ENCODE data around the gene DFFB. TPM values are rescaled to one million over a fixed set of nuclear protein-coding genes. Genes with fewer than 3 reads are reported as not detected.

The DFFB gene
- total RNA-seq, 1 experiment from 2014 or later: 17.1 TPM

DNA sequence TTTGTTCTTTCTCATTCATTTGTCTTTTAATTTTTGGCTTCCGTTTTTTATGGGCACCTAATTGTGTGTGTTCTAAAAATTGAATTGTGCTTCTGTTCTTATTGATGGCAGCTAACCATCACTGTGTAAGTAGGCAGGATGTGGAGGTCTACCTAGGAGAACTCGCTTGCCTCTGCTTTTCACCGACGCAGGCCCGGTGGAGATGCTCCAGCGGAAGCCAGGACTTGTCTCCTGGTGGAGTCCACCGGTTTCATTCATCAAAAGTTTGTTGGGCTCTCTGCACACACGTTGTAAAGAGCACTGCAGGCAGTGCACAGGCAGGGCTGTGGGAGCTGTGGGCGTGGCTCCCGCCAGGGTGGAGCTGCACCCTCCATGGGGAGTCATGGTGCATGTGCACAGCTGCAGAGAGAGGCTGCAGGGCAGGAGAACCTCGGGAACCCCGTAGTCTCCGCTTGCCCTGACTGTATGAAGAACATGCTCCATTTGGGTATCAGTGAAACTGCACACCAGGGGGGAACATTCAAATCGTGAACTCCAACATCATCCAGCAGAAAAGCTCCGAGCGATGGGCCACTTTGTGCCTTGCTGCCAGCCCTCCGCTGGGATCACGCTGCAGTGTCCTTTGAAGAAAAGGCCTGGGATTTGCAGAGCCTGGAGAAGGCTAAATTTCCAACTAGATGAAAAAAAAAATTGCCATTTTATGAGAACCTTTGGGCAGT lies 48.8 kb downstream of the DFFB start:
- ATAC-seq (no peak), DNase-seq (no peak)
- H3K9ac ChIP-seq (ENCODE audit: low read length): no peak overlapping the region
- H3K9me3 ChIP-seq (ENCODE audit: low read length): no peaks in the 10 kb centered on the region
- no peak overlapping the region for H3K27ac ChIP-seq (ENCODE audit: low read length)
- ChIA-PET CTCF (no interaction called here), POLR2A (ENCODE audit: unreplicated experiment) (no interaction called here)
- intact Hi-C loops (cut with micrococcal nuclease): loop anchor here (10.0 kb wide), 1 partner anchor 749 kb away; the partner anchor contains the start of gene AJAP1
- H3F3A ChIP-seq (ENCODE audit: low read length, unreplicated experiment): no peaks in the 10 kb centered on the region
- BruUV-seq (replicated peaks): no TSS peak
- H3K4me2 ChIP-seq (ENCODE audit: low read length): no peak overlapping the region
- H3K9me2 ChIP-seq (replicated peaks; ENCODE audit: low read length): no peaks in the 10 kb centered on the region
- no peaks in the 10 kb centered on the region for H3K79me2 ChIP-seq (ENCODE audit: low read length)
- TF ChIP-seq EZH2phosphoT487 (IDR thresholded peaks at IDR 0.05; ENCODE audit: borderline replicate concordance, low read length): no peak
- TF ChIP-seq, protein P1, sequence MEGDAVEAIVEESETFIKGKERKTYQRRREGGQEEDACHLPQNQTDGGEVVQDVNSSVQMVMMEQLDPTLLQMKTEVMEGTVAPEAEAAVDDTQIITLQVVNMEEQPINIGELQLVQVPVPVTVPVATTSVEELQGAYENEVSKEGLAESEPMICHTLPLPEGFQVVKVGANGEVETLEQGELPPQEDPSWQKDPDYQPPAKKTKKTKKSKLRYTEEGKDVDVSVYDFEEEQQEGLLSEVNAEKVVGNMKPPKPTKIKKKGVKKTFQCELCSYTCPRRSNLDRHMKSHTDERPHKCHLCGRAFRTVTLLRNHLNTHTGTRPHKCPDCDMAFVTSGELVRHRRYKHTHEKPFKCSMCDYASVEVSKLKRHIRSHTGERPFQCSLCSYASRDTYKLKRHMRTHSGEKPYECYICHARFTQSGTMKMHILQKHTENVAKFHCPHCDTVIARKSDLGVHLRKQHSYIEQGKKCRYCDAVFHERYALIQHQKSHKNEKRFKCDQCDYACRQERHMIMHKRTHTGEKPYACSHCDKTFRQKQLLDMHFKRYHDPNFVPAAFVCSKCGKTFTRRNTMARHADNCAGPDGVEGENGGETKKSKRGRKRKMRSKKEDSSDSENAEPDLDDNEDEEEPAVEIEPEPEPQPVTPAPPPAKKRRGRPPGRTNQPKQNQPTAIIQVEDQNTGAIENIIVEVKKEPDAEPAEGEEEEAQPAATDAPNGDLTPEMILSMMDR (conservative IDR thresholded peaks at IDR 0.05; ENCODE audit: low read depth, low read length): no peak
- no peak for TF ChIP-seq EZH2 (IDR thresholded peaks at IDR 0.05; ENCODE audit: low read length, unreplicated experiment)
- no peak overlapping the region for H3K4me3 ChIP-seq (ENCODE audit: low read length)
- peaks cover 10% of the 10 kb centered on the region; the same call in 1 of the 2 replicates for H3K27me3 ChIP-seq (ENCODE audit: low read length)
- peaks cover 3% of the 10 kb centered on the region; the same call in 1 of the 2 replicates for H3K4me1 ChIP-seq (ENCODE audit: insufficient read depth, low read length)
- H3K36me3 ChIP-seq (ENCODE audit: low read depth, low read length): no peaks in the 10 kb centered on the region
- no peaks in the 10 kb centered on the region for H4K20me1 ChIP-seq (ENCODE audit: low read length)
- no peak overlapping the region for H2AFZ ChIP-seq (ENCODE audit: low read length)

DNA sequence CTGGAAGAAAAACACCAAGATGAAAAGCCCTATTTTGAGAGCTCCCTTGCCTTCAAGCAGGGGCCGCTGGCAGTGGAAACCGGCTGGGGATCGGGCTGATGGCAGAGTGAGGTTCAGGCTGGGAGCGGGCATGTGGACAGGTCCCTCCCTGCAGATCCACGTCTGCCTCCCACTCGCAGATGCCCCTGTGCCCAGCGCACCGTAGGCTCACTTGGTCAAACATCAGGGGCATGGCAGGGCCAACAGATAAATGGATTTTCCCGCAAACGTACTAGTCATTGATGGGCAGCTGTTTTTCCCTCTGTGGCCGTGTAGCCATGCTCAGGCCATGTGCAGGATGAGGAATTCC lies 49.4 kb downstream of the DFFB start:
- no peak overlapping the region for H3K4me2 ChIP-seq (ENCODE audit: low read length)
- H2AFZ ChIP-seq (ENCODE audit: low read length): no peak overlapping the region
- TF ChIP-seq, protein P1 (conservative IDR thresholded peaks at IDR 0.05; ENCODE audit: low read depth, low read length): no peak
- TF ChIP-seq EZH2phosphoT487 (IDR thresholded peaks at IDR 0.05; ENCODE audit: borderline replicate concordance, low read length): no peak
- TF ChIP-seq EZH2 (IDR thresholded peaks at IDR 0.05; ENCODE audit: low read length, unreplicated experiment): no peak
- H4K20me1 ChIP-seq (ENCODE audit: low read length): no peaks in the 10 kb centered on the region
- intact Hi-C loops (cut with micrococcal nuclease): loop anchor here (10.0 kb wide), 1 partner anchor 748 kb away; the partner anchor contains the start of gene AJAP1
- no peaks in the 10 kb centered on the region for H3K79me2 ChIP-seq (ENCODE audit: low read length)
- no peaks in the 10 kb centered on the region for H3F3A ChIP-seq (ENCODE audit: low read length, unreplicated experiment)
- DNase-seq: no peak
- no peak for ATAC-seq
- peaks cover 4% of the 10 kb centered on the region; the same call in 1 of the 2 replicates for H3K4me1 ChIP-seq (ENCODE audit: insufficient read depth, low read length)
- CTCF ChIA-PET: interaction anchor here (0.5 kb wide), 1 partner anchor 116 kb away, joined by 3 read pairs; no protein-coding TSS in a partner anchor
- no peaks in the 10 kb centered on the region for H3K9me2 ChIP-seq (replicated peaks; ENCODE audit: low read length)
- POLR2A ChIA-PET (ENCODE audit: unreplicated experiment): interaction anchor here (0.6 kb wide), 1 partner anchor 13 kb away, joined by 3 read pairs; no protein-coding TSS in a partner anchor
- peaks cover 10% of the 10 kb centered on the region; the same call in 1 of the 2 replicates for H3K27me3 ChIP-seq (ENCODE audit: low read length)
- H3K9ac ChIP-seq (ENCODE audit: low read length): no peak overlapping the region
- no peaks in the 10 kb centered on the region for H3K9me3 ChIP-seq (ENCODE audit: low read length)
- no peak overlapping the region for H3K4me3 ChIP-seq (ENCODE audit: low read length)
- no TSS peak for BruUV-seq (replicated peaks)
- H3K27ac ChIP-seq (ENCODE audit: low read length): no peak overlapping the region
- no peaks in the 10 kb centered on the region for H3K36me3 ChIP-seq (ENCODE audit: low read depth, low read length)
